ENCODE measurements around the gene GPR137C. TPM values are rescaled to one million over a fixed set of nuclear protein-coding genes. Genes with fewer than 3 reads are reported as not detected.
A peak's percentile ranks its signal among the peaks of the same experiment; 100 is the strongest.

Gene GPR137C
- total RNA-seq: under 1 TPM; 0.27 to 0.32 TPM

DNA sequence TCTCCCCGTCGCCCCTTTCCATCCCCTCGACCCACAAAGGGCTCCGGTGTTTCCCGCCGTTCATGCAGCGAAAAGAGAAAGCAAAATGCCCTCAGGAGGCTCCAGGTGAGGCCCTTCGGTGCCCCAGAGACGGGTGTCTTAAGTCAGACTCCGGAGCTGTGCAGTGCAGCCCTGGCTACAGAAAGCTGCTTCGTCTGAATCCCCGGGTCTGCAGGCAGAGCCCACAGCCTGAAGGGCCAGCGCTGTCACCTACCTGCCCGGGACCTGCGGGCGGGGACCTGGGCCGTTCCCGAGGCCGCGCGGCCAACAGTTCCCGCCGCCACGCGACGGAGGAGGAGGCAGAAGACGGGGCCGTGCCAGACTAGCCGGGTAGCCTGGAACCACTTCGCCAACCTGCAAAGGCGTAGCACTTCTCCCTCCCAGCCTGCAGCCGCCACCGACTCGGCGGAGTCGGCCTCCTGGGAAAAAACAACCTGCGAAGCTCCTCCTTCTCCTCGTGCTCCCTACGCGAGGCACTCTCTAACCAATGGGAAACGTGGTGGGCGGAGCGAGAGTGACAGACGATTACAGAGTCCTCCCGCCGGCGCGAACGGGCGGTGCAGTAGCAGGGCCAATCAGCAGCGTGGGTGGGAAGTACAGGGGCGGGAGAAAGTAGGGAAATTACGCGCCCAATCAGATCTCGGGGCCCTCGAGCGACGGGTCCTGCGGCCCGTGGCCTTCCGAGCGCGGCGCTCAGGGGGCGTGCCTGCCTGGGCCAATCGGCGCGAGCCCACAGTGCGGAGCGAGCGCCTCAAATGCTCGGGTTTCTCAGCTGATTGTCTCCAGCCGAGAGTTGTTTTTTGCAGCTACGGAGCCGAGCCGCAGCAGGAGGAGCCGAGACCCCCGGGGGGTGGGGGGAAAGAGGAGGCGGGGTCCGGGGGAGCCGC, at the start of gene GPR137C, which contains the start of gene TXNDC16:
Gene GPR137C (plus strand): TSS at position 774 of the 926 bp plus-strand sequence. CDS start 312 bp downstream, outside the sequence.
Gene TXNDC16 (minus strand): TSS at position 443 of the 926 bp plus-strand sequence. CDS start 8,948 bp downstream, outside the sequence.
- Mint-ChIP-seq H3K9me3 (no peaks in the 10 kb centered on the region), H3K4me1 (peaks cover 18% of the 10 kb centered on the region), H3K27me3 (peaks cover 21% of the 10 kb centered on the region), H3K27ac (peak within 1 kb of the TSS; percentile 80), H3K4me3 (peak within 1 kb of the TSS; percentile 88), H3K36me3 (no peaks in the 10 kb centered on the region)
- peak; percentile 99 for DNase-seq

- Mint-ChIP-seq H3K4me1 (no peaks in the 10 kb centered on the region), H3K9me3 (peaks cover under 1% of the 10 kb centered on the region), H3K36me3 (peaks cover 9% of the 10 kb centered on the region), H3K4me3 (no peak overlapping the region), H3K27ac (no peak overlapping the region), H3K27me3 (no peaks in the 10 kb centered on the region)
- DNase-seq: no peak
Measured at GRCh38 chr14:52513249-52513648, 39.4 kb upstream of the GPR137C start.

GRCh38 chr14:52514046-52514811, 38.4 kb upstream of the GPR137C start:
- H3K27me3 Mint-ChIP-seq: no peaks in the 10 kb centered on the region

GRCh38 chr14:52522033-52522432, 30.6 kb upstream of the GPR137C start:
- DNase-seq: no peak
- no peak overlapping the region for H3K4me3 Mint-ChIP-seq
- no peaks in the 10 kb centered on the region for H3K36me3 Mint-ChIP-seq
- no peaks in the 10 kb centered on the region for H3K27me3 Mint-ChIP-seq
- no peaks in the 10 kb centered on the region for H3K9me3 Mint-ChIP-seq
- H3K27ac Mint-ChIP-seq: no peak overlapping the region
- no peaks in the 10 kb centered on the region for H3K4me1 Mint-ChIP-seq

More at GRCh38 chr14:52514046-52514811, 38.4 kb upstream of the GPR137C start:
- no peak overlapping the region for H3K4me3 Mint-ChIP-seq
- H3K4me1 Mint-ChIP-seq: no peaks in the 10 kb centered on the region
- DNase-seq: no peak
- H3K9me3 Mint-ChIP-seq: no peaks in the 10 kb centered on the region
- peaks cover 1% of the 10 kb centered on the region for H3K36me3 Mint-ChIP-seq
- H3K27ac Mint-ChIP-seq: no peak overlapping the region

GRCh38 chr14:52522581-52523345, 29.9 kb upstream of the GPR137C start:
- Mint-ChIP-seq H3K27ac (no peak overlapping the region), H3K9me3 (no peaks in the 10 kb centered on the region), H3K36me3 (no peaks in the 10 kb centered on the region), H3K4me1 (no peaks in the 10 kb centered on the region), H3K4me3 (no peak overlapping the region), H3K27me3 (no peaks in the 10 kb centered on the region)
- DNase-seq: no peak

DNA sequence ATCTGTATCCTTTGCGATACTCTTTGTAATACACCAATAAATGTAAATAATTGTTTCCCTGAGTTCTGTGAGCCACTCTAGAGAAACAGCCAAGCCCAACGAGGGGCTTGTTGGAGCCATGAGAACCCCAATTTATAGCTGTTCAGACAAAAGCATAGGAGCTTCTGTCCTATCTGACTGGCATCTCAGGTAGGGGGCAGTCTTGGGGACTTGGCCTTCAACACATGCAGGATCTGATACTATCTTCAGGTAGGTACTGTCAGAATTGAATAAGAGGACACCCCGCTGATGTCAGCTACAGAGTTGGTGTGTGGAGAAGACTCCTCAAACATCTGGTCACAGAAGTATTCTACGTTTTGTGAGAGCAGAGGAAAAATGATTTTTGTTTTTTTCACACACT, 25.6 kb upstream of the GPR137C start:
- no peaks in the 10 kb centered on the region for H3K36me3 Mint-ChIP-seq
- H3K4me1 Mint-ChIP-seq: peaks cover 3% of the 10 kb centered on the region
- no peaks in the 10 kb centered on the region for H3K27me3 Mint-ChIP-seq
- H3K27ac Mint-ChIP-seq: no peak overlapping the region
- DNase-seq: no peak
- no peaks in the 10 kb centered on the region for H3K9me3 Mint-ChIP-seq
- H3K4me3 Mint-ChIP-seq: no peak overlapping the region

GRCh38 chr14:52531481-52531880, 21.2 kb upstream of the GPR137C start:
- H3K36me3 Mint-ChIP-seq: peaks cover 4% of the 10 kb centered on the region
- H3K4me1 Mint-ChIP-seq: peaks cover 3% of the 10 kb centered on the region
- no peaks in the 10 kb centered on the region for H3K9me3 Mint-ChIP-seq
- no peak overlapping the region for H3K4me3 Mint-ChIP-seq
- no peak overlapping the region for H3K27ac Mint-ChIP-seq
- no peaks in the 10 kb centered on the region for H3K27me3 Mint-ChIP-seq
- no peak for DNase-seq

DNA sequence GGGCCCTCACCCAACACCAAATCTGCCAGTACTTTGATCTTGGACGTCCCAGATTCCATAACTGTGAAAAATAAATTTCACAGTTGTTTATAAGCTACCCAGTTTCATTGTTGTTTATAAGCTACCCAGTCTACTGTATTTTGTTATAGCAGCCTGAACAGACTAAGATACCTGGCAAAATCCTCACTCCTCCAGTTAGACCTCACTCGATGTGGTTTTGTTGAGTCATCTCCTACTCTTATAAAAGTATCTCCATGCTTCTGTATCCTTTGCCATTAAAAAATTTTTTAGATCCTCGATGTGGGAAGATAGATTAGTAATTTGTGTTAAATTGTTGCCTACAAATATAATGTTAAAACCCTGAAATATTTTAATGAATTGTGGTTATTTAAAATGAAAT, 16.4 kb upstream of the GPR137C start:
- no peaks in the 10 kb centered on the region for H3K27me3 Mint-ChIP-seq
- DNase-seq: no peak
- H3K9me3 Mint-ChIP-seq: no peaks in the 10 kb centered on the region
- no peak overlapping the region for H3K27ac Mint-ChIP-seq
- peaks cover 12% of the 10 kb centered on the region for H3K36me3 Mint-ChIP-seq
- H3K4me1 Mint-ChIP-seq: peaks cover 4% of the 10 kb centered on the region
- no peak overlapping the region for H3K4me3 Mint-ChIP-seq

DNA sequence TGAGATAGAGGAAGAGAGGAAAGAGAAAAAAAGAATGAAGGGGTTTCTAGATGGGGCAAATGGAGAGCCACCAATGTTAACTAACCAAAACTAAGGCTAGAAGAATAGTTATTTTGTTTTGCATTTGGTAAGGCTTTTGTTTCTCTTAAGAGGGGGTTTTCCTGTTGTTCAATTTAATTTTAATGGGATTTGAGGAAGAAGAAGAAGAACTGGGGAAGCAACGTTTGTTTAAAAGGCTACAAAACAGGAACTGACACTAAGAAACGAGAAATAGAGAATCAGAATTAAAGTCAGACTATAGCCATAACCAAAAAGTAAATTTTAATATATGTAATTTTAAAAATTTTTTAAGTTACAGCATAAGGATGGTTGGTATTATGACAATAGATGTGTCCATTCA, 14.0 kb upstream of the GPR137C start:
- Mint-ChIP-seq H3K27me3 (no peaks in the 10 kb centered on the region), H3K9me3 (no peaks in the 10 kb centered on the region), H3K36me3 (peaks cover 10% of the 10 kb centered on the region), H3K27ac (no peak overlapping the region), H3K4me1 (peaks cover 4% of the 10 kb centered on the region), H3K4me3 (no peak overlapping the region)
- no peak for DNase-seq

DNA sequence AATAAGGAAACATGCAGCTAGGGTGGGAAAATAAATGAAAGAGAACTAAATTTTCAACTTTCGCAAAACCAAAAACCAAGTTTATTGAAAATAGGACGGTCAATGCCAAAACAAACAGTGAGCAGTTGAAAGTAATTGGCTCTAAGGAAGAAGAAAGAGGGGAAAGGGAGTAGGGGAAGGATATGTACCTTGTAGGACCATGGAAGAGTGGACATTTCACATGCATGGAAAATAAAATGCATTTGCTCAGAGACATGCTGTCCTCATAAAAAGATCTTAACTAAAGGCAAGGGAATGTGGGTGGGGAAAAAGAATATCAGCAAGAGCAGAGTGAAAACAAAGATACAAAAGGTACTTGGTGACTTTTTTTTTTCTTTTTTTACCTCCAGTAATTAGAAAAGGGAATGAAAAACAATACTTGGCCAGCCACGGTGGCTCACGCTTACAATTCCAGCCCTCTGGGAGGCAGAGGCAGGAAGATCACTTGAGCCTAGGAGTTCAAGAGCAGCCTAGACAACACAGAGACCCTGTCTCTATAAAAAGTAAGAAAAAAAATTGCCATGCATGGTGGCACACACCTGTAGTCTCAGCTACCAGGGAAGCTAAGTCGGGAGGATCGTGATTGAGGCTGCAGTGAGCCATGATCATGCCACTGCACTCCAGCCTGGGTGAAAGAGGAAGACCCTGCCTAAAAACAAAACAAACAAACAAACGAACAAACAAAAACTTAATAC, 6.9 kb upstream of the GPR137C start:
- Mint-ChIP-seq H3K27me3 (no peaks in the 10 kb centered on the region), H3K36me3 (peaks cover under 1% of the 10 kb centered on the region), H3K27ac (no peak overlapping the region), H3K4me1 (peaks cover 19% of the 10 kb centered on the region), H3K4me3 (no peak overlapping the region), H3K9me3 (no peaks in the 10 kb centered on the region)
- no peak for DNase-seq

DNA sequence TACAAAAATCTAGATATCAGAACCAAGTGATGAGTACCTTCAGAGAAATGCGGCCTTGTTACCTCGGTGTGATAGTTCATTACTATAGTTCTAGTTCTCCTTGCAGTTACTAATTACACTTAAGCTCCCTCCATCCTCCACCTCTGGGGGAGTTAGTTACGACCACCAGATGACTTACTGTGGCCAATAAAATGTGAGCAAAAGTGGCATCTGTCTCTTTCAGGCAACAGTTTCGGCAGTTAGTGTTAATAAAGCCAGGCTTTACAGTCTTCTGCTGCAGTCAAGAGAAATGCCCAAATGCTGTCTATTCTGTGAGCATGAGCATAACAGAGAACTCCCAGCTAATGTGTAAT, 6.3 kb upstream of the GPR137C start:
- Mint-ChIP-seq H3K4me1 (peaks cover 25% of the 10 kb centered on the region), H3K36me3 (no peaks in the 10 kb centered on the region), H3K9me3 (no peaks in the 10 kb centered on the region), H3K27ac (no peak overlapping the region), H3K27me3 (no peaks in the 10 kb centered on the region), H3K4me3 (no peak overlapping the region)
- no peak for DNase-seq

- Mint-ChIP-seq H3K4me1 (peaks cover 25% of the 10 kb centered on the region), H3K4me3 (no peak overlapping the region), H3K9me3 (no peaks in the 10 kb centered on the region), H3K27me3 (no peaks in the 10 kb centered on the region), H3K27ac (no peak overlapping the region), H3K36me3 (no peaks in the 10 kb centered on the region)
- DNase-seq: no peak
Measured at GRCh38 chr14:52547027-52547426, 5.6 kb upstream of the GPR137C start.

- DNase-seq: no peak
- H3K27ac Mint-ChIP-seq: no peak overlapping the region
- H3K4me1 Mint-ChIP-seq: peaks cover 25% of the 10 kb centered on the region
- H3K27me3 Mint-ChIP-seq: no peaks in the 10 kb centered on the region
- H3K9me3 Mint-ChIP-seq: no peaks in the 10 kb centered on the region
- H3K36me3 Mint-ChIP-seq: no peaks in the 10 kb centered on the region
- no peak overlapping the region for H3K4me3 Mint-ChIP-seq
Measured at GRCh38 chr14:52547526-52547925, 5.1 kb upstream of the GPR137C start.

DNA sequence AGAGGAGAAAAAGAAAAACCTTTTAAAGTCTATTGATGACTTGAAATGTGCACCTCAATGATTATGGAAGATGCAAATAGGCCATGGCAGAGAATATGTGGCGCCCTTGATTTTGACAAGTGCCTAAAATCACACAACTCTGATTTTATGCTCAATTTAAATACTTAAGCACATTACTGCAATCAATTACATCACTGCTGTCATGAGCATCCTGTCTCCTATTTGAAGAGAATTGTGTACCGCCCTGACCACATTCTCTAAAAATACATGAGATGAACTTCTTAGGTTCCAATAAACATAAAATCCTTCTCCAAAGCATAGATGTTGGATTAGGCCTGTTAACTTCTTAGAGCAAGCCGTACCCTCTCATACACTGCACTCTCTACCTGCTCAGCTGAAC, 2.0 kb upstream of the GPR137C start:
- H3K4me1 Mint-ChIP-seq: peaks cover 23% of the 10 kb centered on the region
- H3K4me3 Mint-ChIP-seq: peak overlapping the region; percentile 84
- no peak for DNase-seq
- peaks cover 10% of the 10 kb centered on the region for H3K27me3 Mint-ChIP-seq
- no peaks in the 10 kb centered on the region for H3K9me3 Mint-ChIP-seq
- H3K36me3 Mint-ChIP-seq: no peaks in the 10 kb centered on the region
- no peak overlapping the region for H3K27ac Mint-ChIP-seq
